Liver (tissue), 9 donors: ENCODE data around the gene GRIN1. TPM values are rescaled to one million over a fixed set of nuclear protein-coding genes. Genes with fewer than 3 reads are reported as not detected.

ENCODE experiments used
- DNase-seq: peaks from one replicate; pipeline ENCODE4 v3.0.0-alpha.2; 2017; ENCODE audit warnings: low spot score
- H3K27ac ChIP-seq, 2 donors: one replicate each; pipeline ENCODE4 v1.7.0; 2013; ENCODE audit warnings: inconsistent platforms in 2 of 2, low read length in 2 of 2, control low read depth in 1 of 2, low read depth in 1 of 2, mild to moderate bottlenecking in 1 of 2
- H3K27me3 ChIP-seq, 4 donors: one replicate each; pipeline versions ENCODE4 v1.6.1 to v1.7.0; 2013; ENCODE audit warnings: low read length in 3 of 4, inconsistent platforms in 1 of 4, mild to moderate bottlenecking in 1 of 4, moderate library complexity in 1 of 4; ENCODE audit not compliant: control insufficient read depth in 4 of 4, insufficient read depth in 4 of 4
- H3K36me3 ChIP-seq, 4 donors: one replicate each; pipeline versions ENCODE4 v1.6.1 to v1.7.0; 2013; ENCODE audit warnings: low read length in 3 of 4, mild to moderate bottlenecking in 3 of 4, low read depth in 1 of 4, moderate library complexity in 1 of 4; ENCODE audit not compliant: control insufficient read depth in 4 of 4, insufficient read depth in 3 of 4
- H3K4me1 ChIP-seq, 4 donors: one replicate each; pipeline versions ENCODE4 v1.6.1 to v1.7.0; 2013; ENCODE audit warnings: low read length in 3 of 4, mild to moderate bottlenecking in 3 of 4, moderate library complexity in 1 of 4; ENCODE audit not compliant: control insufficient read depth in 4 of 4, insufficient read depth in 4 of 4
- H3K4me3 ChIP-seq, 3 donors: one replicate each; pipeline versions ENCODE4 v1.6.1 to v1.7.0; 2013; ENCODE audit warnings: low read length in 3 of 3, control low read depth in 1 of 3, low read depth in 1 of 3, mild to moderate bottlenecking in 1 of 3
- H3K9ac ChIP-seq, 2 donors: one replicate each; pipeline ENCODE4 v1.7.0; 2013; ENCODE audit warnings: low read length in 2 of 2, mild to moderate bottlenecking in 2 of 2, moderate library complexity in 2 of 2, control low read depth in 1 of 2, low read depth in 1 of 2
- H3K9me3 ChIP-seq, 4 donors: one replicate each; pipeline versions ENCODE4 v1.6.1 to v1.7.0; 2013; ENCODE audit warnings: low read length in 3 of 4; ENCODE audit not compliant: control insufficient read depth in 4 of 4
- CTCF ChIP-seq: fragments of 150-350 bp; IDR thresholded peaks from 2 replicates; pipeline ENCODE4 v1.5.1; 2017; ENCODE audit warnings: improper control_type of control experiment, low read depth, low read length; ENCODE audit not compliant: missing input control
- EGR1 ChIP-seq, 2 donors: IDR thresholded peaks; 2 replicates each; pipeline ENCODE4 v1.6.1; 2016 to 2018; ENCODE audit warnings: antibody characterized with exemption in 2 of 2, low read depth in 2 of 2
- FOXA2 ChIP-seq: IDR thresholded peaks from 2 replicates; pipeline ENCODE4 v1.6.1; 2016; ENCODE audit warnings: antibody characterized with exemption
- JUND ChIP-seq, 2 donors: IDR thresholded peaks; 2 replicates each; pipeline ENCODE4 v1.6.1; 2016; ENCODE audit warnings: antibody characterized with exemption in 2 of 2
- REST ChIP-seq: IDR thresholded peaks from 2 replicates; pipeline ENCODE4 v1.6.1; 2016; ENCODE audit warnings: antibody characterized with exemption, mild to moderate bottlenecking
- WGBS: extraction: QIAGEN DNeasy Blood & Tissue Kit; methylation state at CpG from one replicate; pipeline ENCODE4 v1.1.7; 2013; 5-methylcytosine and 5-hydroxymethylcytosine counted together
- polyA plus RNA-seq, 2 donors: library from polyadenylated mRNA; stranded (reverse) in 1 of 2; unstranded in 1 of 2; fragments of 200-250 nt in 1 of 2; fragments of >200 nt in 1 of 2; fragmentation: Nextera tagmentation in 1 of 2; extraction: Ambion mirVana in 1 of 2; gene quantifications; one replicate each; pipeline versions ENCODE4 v1.2.1 to v1.2.3, GENCODE V29; 2013 to 2015
- total RNA-seq, 2 donors: library from RNA; depleted of rRNA; stranded (reverse); fragments of >200 nt; gene quantifications; one replicate each; pipeline ENCODE4 v1.2.3, GENCODE V29; 2014
- TF ChIP-seq, protein P1 (sequence below): IDR thresholded peaks from 2 replicates; pipeline ENCODE4 v1.6.1; 2016; ENCODE audit warnings: antibody characterized with exemption
- donor health status: healthy.
- donor health status: healthy.
- donor health status: healthy.
- donor health status: healthy.
- donor health status: healthy.

Gene GRIN1
- total and polyA plus RNA-seq, 4 donors = 0.05 TPM; not detected in 3

- TF ChIP-seq JUND (IDR thresholded peaks at IDR 0.05) (no peak), REST (no peak)
- TF ChIP-seq, protein P1, sequence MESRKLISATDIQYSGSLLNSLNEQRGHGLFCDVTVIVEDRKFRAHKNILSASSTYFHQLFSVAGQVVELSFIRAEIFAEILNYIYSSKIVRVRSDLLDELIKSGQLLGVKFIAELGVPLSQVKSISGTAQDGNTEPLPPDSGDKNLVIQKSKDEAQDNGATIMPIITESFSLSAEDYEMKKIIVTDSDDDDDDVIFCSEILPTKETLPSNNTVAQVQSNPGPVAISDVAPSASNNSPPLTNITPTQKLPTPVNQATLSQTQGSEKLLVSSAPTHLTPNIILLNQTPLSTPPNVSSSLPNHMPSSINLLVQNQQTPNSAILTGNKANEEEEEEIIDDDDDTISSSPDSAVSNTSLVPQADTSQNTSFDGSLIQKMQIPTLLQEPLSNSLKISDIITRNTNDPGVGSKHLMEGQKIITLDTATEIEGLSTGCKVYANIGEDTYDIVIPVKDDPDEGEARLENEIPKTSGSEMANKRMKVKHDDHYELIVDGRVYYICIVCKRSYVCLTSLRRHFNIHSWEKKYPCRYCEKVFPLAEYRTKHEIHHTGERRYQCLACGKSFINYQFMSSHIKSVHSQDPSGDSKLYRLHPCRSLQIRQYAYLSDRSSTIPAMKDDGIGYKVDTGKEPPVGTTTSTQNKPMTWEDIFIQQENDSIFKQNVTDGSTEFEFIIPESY = no peak
Measured at GRCh38 chr9:137160716-137161557, 22.0 kb downstream of the GRIN1 start (continued).

DNA sequence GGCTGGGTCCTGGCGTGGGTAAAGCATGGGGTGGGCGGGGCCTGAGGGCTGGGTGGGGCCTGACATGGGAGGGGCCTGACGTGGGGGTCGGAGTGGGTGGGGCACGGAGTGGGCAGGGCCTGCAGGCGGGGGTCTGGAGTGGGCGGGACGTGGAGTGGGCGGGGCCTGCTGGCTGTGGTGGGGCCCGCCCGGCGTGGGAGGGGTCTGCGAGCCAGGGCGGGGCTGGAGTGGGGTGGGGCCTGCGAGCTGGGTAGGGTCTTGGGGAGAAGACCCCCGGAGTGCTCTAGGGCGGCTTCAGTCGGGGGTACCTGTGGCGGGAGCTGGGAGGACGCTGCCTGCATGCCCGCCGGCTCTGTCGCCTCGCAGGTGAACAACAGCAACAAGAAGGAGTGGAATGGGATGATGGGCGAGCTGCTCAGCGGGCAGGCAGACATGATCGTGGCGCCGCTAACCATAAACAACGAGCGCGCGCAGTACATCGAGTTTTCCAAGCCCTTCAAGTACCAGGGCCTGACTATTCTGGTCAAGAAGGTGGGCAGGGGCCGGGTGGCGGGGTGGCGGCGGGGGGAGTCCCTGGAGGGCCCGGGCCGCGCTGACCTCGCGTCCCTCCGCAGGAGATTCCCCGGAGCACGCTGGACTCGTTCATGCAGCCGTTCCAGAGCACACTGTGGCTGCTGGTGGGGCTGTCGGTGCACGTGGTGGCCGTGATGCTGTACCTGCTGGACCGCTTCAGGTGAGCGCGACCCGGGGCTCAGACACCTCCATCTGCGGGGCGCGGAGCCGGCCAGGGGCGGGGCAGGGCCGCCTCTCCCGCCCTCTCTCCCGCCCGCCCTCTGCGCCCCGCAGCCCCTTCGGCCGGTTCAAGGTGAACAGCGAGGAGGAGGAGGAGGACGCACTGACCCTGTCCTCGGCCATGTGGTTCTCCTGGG, 22.9 kb downstream of the GRIN1 start:
- peaks cover 9 to 15% (median 14%) of the 10 kb centered on the region in 4 donors for H3K27me3 ChIP-seq
- no peaks in the 10 kb centered on the region for H3K36me3 ChIP-seq
- no peak overlapping the region for H3K4me3 ChIP-seq
- H3K9ac ChIP-seq = no peak overlapping the region
- DNase-seq = no peak
- H3K9me3 ChIP-seq = no peaks in the 10 kb centered on the region
- 9% methylated on average over 70 of the region's 71 CpGs for WGBS
- H3K27ac ChIP-seq = no peak overlapping the region
- TF ChIP-seq, protein P1 = no peak
- TF ChIP-seq FOXA2 (no peak), EGR1 (IDR thresholded peaks at IDR 0.05; ENCODE audit: low read depth in 2 of 2) (no peak)
- peaks cover 0 to 9% (median 3%) of the 10 kb centered on the region in 4 donors for H3K4me1 ChIP-seq

GRCh38 chr9:137162505-137163364, 23.8 kb downstream of the GRIN1 start:
- no peak overlapping the region for H3K27ac ChIP-seq
- WGBS = 10% methylated on average over 74 of the region's 74 CpGs
- H3K4me1 ChIP-seq = peaks cover 0 to 9% (median 4%) of the 10 kb centered on the region in 4 donors
- H3K9me3 ChIP-seq = no peaks in the 10 kb centered on the region
- no peaks in the 10 kb centered on the region for H3K36me3 ChIP-seq
- no peak overlapping the region for H3K4me3 ChIP-seq
- DNase-seq = no peak
- H3K9ac ChIP-seq = no peak overlapping the region
- no peak for TF ChIP-seq FOXA2
- TF ChIP-seq CTCF = peak; percentile 23
- H3K27me3 ChIP-seq = peaks cover 4 to 21% (median 14%) of the 10 kb centered on the region in 4 donors
